ENCODE results near the gene NRCAM.

GRCh38 chr7:108157606-108158335 lies 298.5 kb downstream of the NRCAM start:
- TF ChIP-seq POLR2A (IDR thresholded peaks at IDR 0.05) (no peak), CTCF (IDR thresholded peaks at IDR 0.05) (no peak)
